Muscle layer of colon (tissue), 2 donors: ENCODE data around the gene HGS.

Source experiments
- H3K27ac ChIP-seq: one replicate; pipeline ENCODE4 v1.7.0; 2013; ENCODE audit warnings: low read depth, mild to moderate bottlenecking, low read length, moderate library complexity
- H3K27me3 ChIP-seq, 2 donors: one replicate each; pipeline ENCODE4 v1.7.0; 2013; ENCODE audit warnings: low read length in 2 of 2, mild to moderate bottlenecking in 2 of 2; ENCODE audit not compliant: insufficient read depth in 2 of 2, control insufficient read depth in 1 of 2
- H3K36me3 ChIP-seq: one replicate; pipeline ENCODE4 v1.7.0; 2013; ENCODE audit warnings: mild to moderate bottlenecking, low read length; ENCODE audit not compliant: insufficient read depth
- H3K4me1 ChIP-seq: one replicate; pipeline ENCODE4 v1.7.0; 2013; ENCODE audit warnings: mild to moderate bottlenecking, low read length; ENCODE audit not compliant: insufficient read depth
- H3K4me3 ChIP-seq, 2 donors: one replicate each; pipeline ENCODE4 v1.7.0; 2013; ENCODE audit warnings: low read length in 2 of 2, low read depth in 1 of 2, mild to moderate bottlenecking in 1 of 2, moderate library complexity in 1 of 2
- H3K9ac ChIP-seq: one replicate; pipeline ENCODE4 v1.7.0; 2013; ENCODE audit warnings: low read length
- H3K9me3 ChIP-seq: one replicate; pipeline ENCODE4 v1.7.0; 2013; ENCODE audit warnings: mild to moderate bottlenecking, low read length
- donor health status: abdominal sarcoma.
- donor health status: Adenocarcinoma of cecum.

Gene HGS

GRCh38 chr17:81646869-81647600, 36.8 kb upstream of the HGS start:
- no peak overlapping the region for H3K4me3 ChIP-seq
- H3K4me1 ChIP-seq = no peaks in the 10 kb centered on the region
- H3K36me3 ChIP-seq = no peaks in the 10 kb centered on the region
- H3K9ac ChIP-seq = no peak overlapping the region
- H3K27me3 ChIP-seq = peaks cover 16 to 44% of the 10 kb centered on the region in 2 donors
- no peaks in the 10 kb centered on the region for H3K9me3 ChIP-seq
- no peak overlapping the region for H3K27ac ChIP-seq

- Histone ChIP-seq H3K27me3 (peaks cover 16 to 46% of the 10 kb centered on the region in 2 donors), H3K36me3 (no peaks in the 10 kb centered on the region), H3K9me3 (no peaks in the 10 kb centered on the region), H3K4me3 (no peak overlapping the region), H3K9ac (no peak overlapping the region), H3K4me1 (no peaks in the 10 kb centered on the region), H3K27ac (no peak overlapping the region)
Measured at GRCh38 chr17:81647640-81648012, 36.2 kb upstream of the HGS start.

- Histone ChIP-seq H3K9ac (no peak overlapping the region), H3K27me3 (peaks cover 16 to 51% of the 10 kb centered on the region in 2 donors)
Measured at GRCh38 chr17:81648013-81648706, 35.7 kb upstream of the HGS start.

GRCh38 chr17:81648707-81649085, 35.1 kb upstream of the HGS start:
- Histone ChIP-seq H3K4me1 (no peaks in the 10 kb centered on the region), H3K27me3 (peaks cover 16 to 56% of the 10 kb centered on the region in 2 donors), H3K4me3 (no peak overlapping the region), H3K36me3 (no peaks in the 10 kb centered on the region), H3K9ac (no peak overlapping the region), H3K9me3 (no peaks in the 10 kb centered on the region), H3K27ac (no peak overlapping the region)

More at GRCh38 chr17:81648013-81648706, 35.7 kb upstream of the HGS start:
- Histone ChIP-seq H3K4me3 (no peak overlapping the region), H3K4me1 (no peaks in the 10 kb centered on the region), H3K9me3 (no peaks in the 10 kb centered on the region), H3K27ac (no peak overlapping the region), H3K36me3 (no peaks in the 10 kb centered on the region)

- Histone ChIP-seq H3K4me1 (no peaks in the 10 kb centered on the region), H3K4me3 (no peak overlapping the region), H3K27ac (no peak overlapping the region), H3K9ac (no peak overlapping the region), H3K27me3 (peaks cover 16 to 62% of the 10 kb centered on the region in 2 donors), H3K9me3 (no peaks in the 10 kb centered on the region), H3K36me3 (no peaks in the 10 kb centered on the region)
Measured at GRCh38 chr17:81650951-81651350, 32.9 kb upstream of the HGS start.

- no peak overlapping the region for H3K4me3 ChIP-seq
- H3K27ac ChIP-seq = no peak overlapping the region
- H3K27me3 ChIP-seq = peaks cover 16 to 62% of the 10 kb centered on the region in 2 donors
Measured at GRCh38 chr17:81651692-81652091, 32.1 kb upstream of the HGS start.

GRCh38 chr17:81652906-81653771, 30.7 kb upstream of the HGS start:
- Histone ChIP-seq H3K9ac (no peak overlapping the region), H3K27me3 (peaks cover 16 to 52% of the 10 kb centered on the region in 2 donors), H3K4me3 (no peak overlapping the region), H3K4me1 (no peaks in the 10 kb centered on the region), H3K36me3 (no peaks in the 10 kb centered on the region), H3K9me3 (no peaks in the 10 kb centered on the region), H3K27ac (no peak overlapping the region)

More at GRCh38 chr17:81651692-81652091, 32.1 kb upstream of the HGS start:
- Histone ChIP-seq H3K36me3 (no peaks in the 10 kb centered on the region), H3K4me1 (no peaks in the 10 kb centered on the region), H3K9me3 (no peaks in the 10 kb centered on the region), H3K9ac (no peak overlapping the region)

GRCh38 chr17:81655378-81656117, 28.3 kb upstream of the HGS start:
- Histone ChIP-seq H3K9me3 (no peaks in the 10 kb centered on the region), H3K27ac (no peak overlapping the region), H3K9ac (no peak overlapping the region), H3K4me3 (no peak overlapping the region), H3K4me1 (no peaks in the 10 kb centered on the region), H3K27me3 (peaks cover 3 to 31% of the 10 kb centered on the region in 2 donors), H3K36me3 (no peaks in the 10 kb centered on the region)

- Histone ChIP-seq H3K27me3 (peaks cover 0 to 24% of the 10 kb centered on the region in 2 donors), H3K4me3 (no peak within 1 kb of the TSS), H3K9me3 (no peaks in the 10 kb centered on the region), H3K9ac (no peak within 1 kb of the TSS), H3K36me3 (no peaks in the 10 kb centered on the region), H3K27ac (no peak within 1 kb of the TSS), H3K4me1 (no peaks in the 10 kb centered on the region)
Measured at GRCh38 chr17:81656118-81656743, 27.6 kb upstream of the HGS start, which contains the start of gene PDE6G. PDE6G (minus strand) TSS chr17:81656542; CDS start chr17:81653305, 3,237 bp downstream.

GRCh38 chr17:81656835-81657234, 27.0 kb upstream of the HGS start:
- H3K4me3 ChIP-seq = no peak overlapping the region
- no peaks in the 10 kb centered on the region for H3K9me3 ChIP-seq
- H3K27me3 ChIP-seq = peaks cover 0 to 18% of the 10 kb centered on the region in 2 donors
- H3K27ac ChIP-seq = no peak overlapping the region
- H3K4me1 ChIP-seq = no peaks in the 10 kb centered on the region
- no peak overlapping the region for H3K9ac ChIP-seq
- no peaks in the 10 kb centered on the region for H3K36me3 ChIP-seq
